Measurements from ENCODE around the gene PPP3CA. TPM values are rescaled to one million over a fixed set of nuclear protein-coding genes. Genes with fewer than 3 reads are reported as not detected.

The PPP3CA gene
- total RNA-seq, 1 experiment from 2014 or later: 129 TPM

DNA sequence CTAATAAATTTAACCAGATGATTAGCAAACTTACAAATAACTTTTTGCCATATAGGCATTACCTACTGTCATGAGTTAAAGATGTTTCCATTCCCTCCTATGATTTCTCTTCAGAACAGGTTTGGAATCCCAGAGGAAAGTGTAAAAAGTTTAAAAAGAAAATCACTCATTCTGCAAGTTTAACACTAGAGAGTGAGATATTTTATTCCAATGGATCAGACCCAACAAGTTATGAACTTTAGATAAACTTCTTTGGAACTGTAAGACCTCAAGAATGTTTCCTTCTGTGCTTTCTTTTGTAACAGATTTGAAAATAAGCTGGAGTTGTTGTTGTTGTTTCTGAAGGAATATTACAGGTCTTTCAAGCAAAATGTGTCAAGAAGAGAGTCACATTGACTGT lies 51.6 kb downstream of the PPP3CA start:
- H3K36me3 ChIP-seq (ENCODE audit: insufficient read depth, low read length, poor library complexity, severe bottlenecking): no peaks in the 10 kb centered on the region
- H3K4me1 ChIP-seq (ENCODE audit: insufficient read depth, low read length, poor library complexity, severe bottlenecking): peaks cover 33% of the 10 kb centered on the region
- ChIA-PET CTCF (no interaction called here), POLR2A (ENCODE audit: low non-redundant PET) (no interaction called here)
- no peaks in the 10 kb centered on the region for H3K9me3 ChIP-seq (ENCODE audit: low read depth, low read length, poor library complexity, severe bottlenecking)
- no TSS peak for BruUV-seq (replicated peaks)
- no peak for DNase-seq (ENCODE audit: low spot score)
- intact Hi-C loops (cut with micrococcal nuclease; ENCODE audit: unreplicated experiment): no loop called here
- no peak for TF ChIP-seq EZH2 (IDR thresholded peaks at IDR 0.05; ENCODE audit: borderline replicate concordance, low read depth, low read length, poor library complexity, severe bottlenecking)
- TF ChIP-seq, protein P1, sequence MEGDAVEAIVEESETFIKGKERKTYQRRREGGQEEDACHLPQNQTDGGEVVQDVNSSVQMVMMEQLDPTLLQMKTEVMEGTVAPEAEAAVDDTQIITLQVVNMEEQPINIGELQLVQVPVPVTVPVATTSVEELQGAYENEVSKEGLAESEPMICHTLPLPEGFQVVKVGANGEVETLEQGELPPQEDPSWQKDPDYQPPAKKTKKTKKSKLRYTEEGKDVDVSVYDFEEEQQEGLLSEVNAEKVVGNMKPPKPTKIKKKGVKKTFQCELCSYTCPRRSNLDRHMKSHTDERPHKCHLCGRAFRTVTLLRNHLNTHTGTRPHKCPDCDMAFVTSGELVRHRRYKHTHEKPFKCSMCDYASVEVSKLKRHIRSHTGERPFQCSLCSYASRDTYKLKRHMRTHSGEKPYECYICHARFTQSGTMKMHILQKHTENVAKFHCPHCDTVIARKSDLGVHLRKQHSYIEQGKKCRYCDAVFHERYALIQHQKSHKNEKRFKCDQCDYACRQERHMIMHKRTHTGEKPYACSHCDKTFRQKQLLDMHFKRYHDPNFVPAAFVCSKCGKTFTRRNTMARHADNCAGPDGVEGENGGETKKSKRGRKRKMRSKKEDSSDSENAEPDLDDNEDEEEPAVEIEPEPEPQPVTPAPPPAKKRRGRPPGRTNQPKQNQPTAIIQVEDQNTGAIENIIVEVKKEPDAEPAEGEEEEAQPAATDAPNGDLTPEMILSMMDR (conservative IDR thresholded peaks at IDR 0.05; ENCODE audit: low read depth, low read length): no peak
- H3K4me3 ChIP-seq (ENCODE audit: low read depth, low read length, poor library complexity, severe bottlenecking): no peak overlapping the region
- no peaks in the 10 kb centered on the region for H3K27me3 ChIP-seq (replicated peaks; ENCODE audit: insufficient read depth, low read depth, low read length, poor library complexity)
- H3K27ac ChIP-seq (ENCODE audit: low read depth, low read length, poor library complexity, severe bottlenecking): no peak overlapping the region

DNA sequence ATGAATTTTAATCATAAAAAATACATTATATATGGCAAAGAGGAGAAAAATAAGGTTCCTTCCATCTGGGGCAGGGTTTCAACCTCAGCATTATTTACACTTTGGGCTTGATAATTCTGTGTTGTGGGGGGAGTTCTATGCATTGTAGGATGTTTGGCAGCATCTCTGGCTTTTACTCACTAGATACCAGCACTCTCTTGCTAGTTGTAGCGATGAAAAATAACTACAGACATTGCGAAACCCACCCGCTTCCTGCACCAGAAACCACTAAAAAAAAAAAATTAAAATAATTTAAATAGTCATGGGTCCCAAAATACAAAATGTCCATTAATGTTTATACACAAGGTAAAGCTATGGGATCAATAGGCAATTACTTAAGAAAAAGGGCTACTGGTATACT lies 52.7 kb downstream of the PPP3CA start:
- no peaks in the 10 kb centered on the region for H3K27me3 ChIP-seq (replicated peaks; ENCODE audit: insufficient read depth, low read depth, low read length, poor library complexity)
- TF ChIP-seq EZH2 (IDR thresholded peaks at IDR 0.05; ENCODE audit: borderline replicate concordance, low read depth, low read length, poor library complexity, severe bottlenecking): no peak
- TF ChIP-seq, protein P1 (conservative IDR thresholded peaks at IDR 0.05; ENCODE audit: low read depth, low read length): no peak
- DNase-seq (ENCODE audit: low spot score): no peak
- no peak overlapping the region for H3K4me3 ChIP-seq (ENCODE audit: low read depth, low read length, poor library complexity, severe bottlenecking)
- CTCF ChIA-PET: no interaction called here
- intact Hi-C loops (cut with micrococcal nuclease; ENCODE audit: unreplicated experiment): no loop called here
- H3K9me3 ChIP-seq (ENCODE audit: low read depth, low read length, poor library complexity, severe bottlenecking): no peaks in the 10 kb centered on the region
- BruUV-seq (replicated peaks): no TSS peak
- no peak overlapping the region for H3K27ac ChIP-seq (ENCODE audit: low read depth, low read length, poor library complexity, severe bottlenecking)
- no peaks in the 10 kb centered on the region for H3K36me3 ChIP-seq (ENCODE audit: insufficient read depth, low read length, poor library complexity, severe bottlenecking)
- peaks cover 44% of the 10 kb centered on the region for H3K4me1 ChIP-seq (ENCODE audit: insufficient read depth, low read length, poor library complexity, severe bottlenecking)
- POLR2A ChIA-PET (ENCODE audit: low non-redundant PET): no interaction called here

GRCh38 chr4:101292901-101293300 lies 54.4 kb downstream of the PPP3CA start:
- POLR2A ChIA-PET (ENCODE audit: low non-redundant PET): no interaction called here

More at GRCh38 chr4:101292901-101293300, 54.4 kb downstream of the PPP3CA start:
- BruUV-seq (replicated peaks): no TSS peak
- TF ChIP-seq EZH2 (IDR thresholded peaks at IDR 0.05; ENCODE audit: borderline replicate concordance, low read depth, low read length, poor library complexity, severe bottlenecking): no peak
- TF ChIP-seq, protein P1 (conservative IDR thresholded peaks at IDR 0.05; ENCODE audit: low read depth, low read length): no peak
- Histone ChIP-seq H3K27me3 (replicated peaks; ENCODE audit: insufficient read depth, low read depth, low read length, poor library complexity) (no peaks in the 10 kb centered on the region), H3K4me1 (ENCODE audit: insufficient read depth, low read length, poor library complexity, severe bottlenecking) (peaks cover 61% of the 10 kb centered on the region), H3K36me3 (ENCODE audit: insufficient read depth, low read length, poor library complexity, severe bottlenecking) (no peaks in the 10 kb centered on the region), H3K27ac (ENCODE audit: low read depth, low read length, poor library complexity, severe bottlenecking) (no peak overlapping the region), H3K4me3 (ENCODE audit: low read depth, low read length, poor library complexity, severe bottlenecking) (no peak overlapping the region), H3K9me3 (ENCODE audit: low read depth, low read length, poor library complexity, severe bottlenecking) (no peaks in the 10 kb centered on the region)
- no peak for DNase-seq (ENCODE audit: low spot score)
- intact Hi-C loops (cut with micrococcal nuclease; ENCODE audit: unreplicated experiment): no loop called here
- CTCF ChIA-PET: no interaction called here

All from A673 (cell line).